Epidermal melanocyte (primary cell): ENCODE results near the gene RELL1.
A peak's percentile ranks its signal among the peaks of the same experiment; 100 is the strongest.

Experiments used
- DNase-seq: peaks from one replicate; pipeline ENCODE4 v3.0.0; 2011; ENCODE audit warnings: low spot score; ENCODE audit not compliant: insufficient read length

The RELL1 gene

DNA sequence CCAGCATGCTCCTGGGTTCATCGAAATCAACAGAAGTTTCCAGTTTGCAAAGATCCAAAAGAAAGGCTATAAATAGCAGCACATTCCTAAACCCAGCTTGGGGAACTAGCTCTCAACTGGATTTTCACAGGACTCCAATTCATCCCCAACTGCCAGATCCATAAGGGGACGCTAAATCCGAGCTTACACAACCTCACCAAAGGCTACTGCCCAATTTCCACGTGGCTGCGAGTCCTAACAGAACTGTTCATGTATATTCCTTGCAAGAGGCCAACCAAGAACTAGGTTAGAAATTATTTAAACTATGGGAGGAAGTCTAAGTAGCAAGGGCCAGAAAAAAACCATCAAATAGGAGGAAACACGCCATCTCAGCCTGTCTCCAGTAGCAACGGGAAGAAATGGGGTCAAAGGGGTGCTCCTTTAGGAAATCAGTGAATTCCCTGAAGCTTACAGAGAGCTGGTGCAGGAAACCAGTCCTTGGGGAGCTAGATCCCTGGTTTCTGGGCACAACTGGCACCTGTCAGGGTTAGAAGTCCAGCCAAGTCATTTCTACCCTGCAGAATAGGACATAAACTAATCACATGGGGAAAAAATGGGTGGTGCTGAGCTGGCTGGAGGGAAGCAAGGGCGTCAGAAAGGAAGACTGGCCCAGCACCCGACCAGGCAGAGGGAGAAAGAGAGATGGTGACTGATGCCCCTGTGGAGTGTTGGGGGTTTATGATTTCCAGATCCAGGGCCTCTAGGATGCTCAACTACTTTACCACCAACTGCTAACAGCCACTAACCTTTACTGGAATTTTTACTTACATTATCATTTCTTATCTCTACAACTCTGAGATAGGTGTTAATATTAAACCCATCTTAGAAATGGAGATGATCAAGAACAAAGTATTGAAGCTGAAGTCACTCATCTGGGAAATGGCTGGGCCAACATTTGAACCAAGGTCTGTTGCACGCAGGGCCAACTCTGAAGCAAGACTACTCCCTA lies 20.5 kb downstream of the RELL1 start:
- DNase-seq, result no peak

DNA sequence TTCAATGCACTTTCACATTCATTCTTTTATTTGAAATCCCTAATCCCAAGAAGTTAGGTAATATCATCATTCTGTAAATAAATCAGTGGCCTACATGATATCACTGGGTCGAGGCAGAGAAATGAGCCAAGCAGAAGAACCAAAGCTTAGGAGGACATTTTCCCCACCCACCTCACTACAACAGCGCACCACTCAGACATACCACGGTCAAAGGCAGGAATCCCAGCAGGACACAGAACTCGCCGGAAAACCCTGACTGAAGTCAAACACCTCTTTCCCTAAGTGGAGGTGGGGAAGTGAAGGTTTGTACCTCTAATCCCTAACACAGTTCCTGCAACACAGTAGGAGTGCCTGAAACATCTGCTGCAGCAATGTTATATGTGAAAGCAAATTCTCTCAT lies 21.5 kb downstream of the RELL1 start:
- no peak for DNase-seq

DNA sequence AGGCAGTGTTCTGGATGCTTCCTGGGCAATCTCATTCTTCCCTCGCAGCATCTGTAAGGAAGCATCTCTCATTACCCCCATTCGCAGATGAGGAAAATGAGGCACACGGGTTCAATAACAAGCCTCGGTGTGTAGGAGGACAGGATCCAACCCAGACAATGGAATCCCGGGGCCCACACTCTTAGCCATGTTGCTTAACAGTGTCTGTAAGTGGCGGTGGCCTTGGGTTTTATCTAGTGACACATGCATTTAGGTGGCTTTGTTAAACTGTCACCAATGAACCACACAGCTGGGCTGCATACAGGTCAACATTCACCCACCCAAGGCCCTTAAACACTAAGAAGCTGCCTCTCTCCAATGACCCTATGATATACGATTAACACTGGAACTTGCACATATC lies 22.6 kb downstream of the RELL1 start:
- DNase-seq, result no peak

DNA sequence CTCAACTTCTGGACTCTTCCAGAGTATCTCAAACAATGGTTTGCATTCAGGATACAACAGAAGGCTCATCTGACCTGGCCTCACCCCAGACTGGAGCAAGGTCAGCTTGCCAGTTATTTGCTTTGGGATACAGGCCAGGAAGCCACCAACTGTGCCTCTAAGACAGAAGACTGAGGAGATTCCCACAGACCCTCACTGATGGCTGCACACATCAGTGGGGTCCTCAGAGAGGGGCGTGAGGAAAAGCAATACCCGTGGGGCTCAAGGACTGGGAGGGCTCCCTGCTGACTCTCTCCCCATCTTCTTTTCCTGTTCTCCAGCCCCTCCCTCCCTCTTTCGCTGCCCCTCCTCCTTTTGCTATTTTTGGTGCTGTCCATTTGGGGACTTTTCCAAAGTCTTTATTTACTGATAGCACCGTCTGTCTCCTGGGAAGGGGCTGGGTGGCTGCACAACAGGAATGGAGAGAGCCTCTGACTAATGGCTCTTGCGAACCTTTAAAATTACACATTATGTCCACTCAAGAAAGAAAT lies 23.2 kb downstream of the RELL1 start:
- DNase-seq, result no peak

GRCh38 chr4:37662251-37662650 lies 23.9 kb downstream of the RELL1 start:
- DNase-seq, result no peak

DNA sequence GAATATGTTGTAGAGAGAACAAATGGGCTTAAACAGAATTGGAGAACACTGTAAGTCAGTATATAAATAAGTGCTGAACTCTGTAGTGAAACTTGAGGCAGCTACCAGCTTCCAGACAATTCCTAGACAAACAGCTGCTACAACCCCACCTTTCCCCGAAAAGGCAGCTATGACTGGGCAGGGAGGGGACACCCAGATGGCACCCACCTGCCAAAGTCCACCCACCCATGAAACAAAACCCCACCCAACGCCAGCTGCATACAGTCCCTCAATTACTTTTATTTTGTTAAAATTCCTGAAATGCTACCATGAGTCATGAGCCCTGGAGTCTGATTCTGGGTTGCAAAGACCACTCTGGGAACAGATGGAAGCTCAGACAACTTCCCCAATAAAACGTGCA lies 24.4 kb downstream of the RELL1 start:
- peak; percentile 66 for DNase-seq

- DNase-seq, result no peak
These were observed 26.5 kb downstream of the RELL1 start for GRCh38 chr4:37659696-37660095.

DNA sequence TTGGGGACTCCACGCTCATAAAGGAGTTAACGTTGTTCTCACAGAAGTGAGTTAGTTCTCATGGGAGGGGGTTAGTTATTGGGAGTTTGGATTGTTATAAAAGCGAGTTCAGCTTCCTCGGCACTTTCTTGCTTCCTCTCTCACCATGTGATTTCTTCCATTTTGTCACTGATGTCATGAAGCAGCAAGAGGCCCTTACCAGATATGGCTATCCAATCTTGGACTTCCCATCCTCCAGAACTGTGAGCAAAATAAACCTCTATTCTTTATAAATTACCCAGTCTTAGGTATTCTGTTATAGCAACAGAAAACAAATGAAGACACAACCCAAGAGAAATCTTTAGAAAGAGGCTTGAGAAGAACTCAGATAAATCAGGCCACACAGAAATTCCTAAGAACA lies 29.5 kb downstream of the RELL1 start:
- DNase-seq, result no peak

DNA sequence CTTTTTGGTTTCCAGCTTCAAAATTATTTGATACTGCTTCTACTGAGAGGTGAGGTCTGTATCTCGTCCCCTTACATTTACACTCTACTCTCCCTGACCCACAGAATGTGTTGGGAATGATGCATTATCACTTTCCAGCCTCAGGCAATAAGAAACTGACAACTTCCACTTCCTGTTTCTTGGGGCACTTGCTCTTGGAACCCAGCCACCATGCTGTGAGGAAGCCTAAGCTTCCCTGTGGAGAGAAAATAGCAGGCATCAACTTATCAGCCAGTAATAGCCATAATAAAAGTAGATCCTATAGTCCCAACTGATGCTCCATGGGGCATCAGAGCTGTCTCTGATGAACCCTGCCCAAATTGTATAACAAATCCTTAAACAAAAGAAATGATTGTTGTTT lies 32.6 kb downstream of the RELL1 start:
- DNase-seq, result no peak

DNA sequence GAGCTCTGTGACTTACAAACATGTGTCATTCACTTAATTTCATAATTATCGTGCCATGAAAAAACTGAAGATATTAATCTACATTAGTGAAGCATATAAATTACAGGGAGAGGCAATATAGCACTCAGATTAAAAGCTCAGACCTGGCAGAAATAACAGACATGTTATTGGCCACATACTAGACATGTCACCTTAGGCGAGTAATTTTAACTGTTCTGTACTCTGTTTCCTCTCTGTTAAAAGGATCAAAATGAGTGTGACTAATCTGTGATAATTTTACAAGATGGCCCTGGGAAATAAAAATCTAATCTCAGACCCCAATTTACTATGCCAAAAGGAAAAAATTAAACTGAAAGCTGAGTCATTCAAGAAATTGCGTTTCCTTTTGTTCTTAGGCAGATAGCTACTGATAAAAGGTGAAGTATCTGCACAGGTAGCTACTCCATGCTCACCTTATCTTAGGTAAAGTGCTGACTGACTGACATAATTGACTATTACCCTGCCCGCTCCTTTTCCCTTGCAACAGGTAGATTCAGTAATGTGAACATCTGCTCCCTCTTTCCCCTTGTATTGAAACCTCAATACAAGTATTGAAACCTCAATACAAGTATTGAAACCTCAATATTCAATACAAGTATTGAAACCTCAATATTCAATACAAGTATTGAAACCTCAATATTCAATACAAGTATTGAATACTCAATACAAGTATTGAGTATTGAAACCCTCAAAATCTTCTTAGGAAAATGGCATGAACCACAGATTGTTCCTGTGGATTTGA lies 33.2 kb downstream of the RELL1 start:
- no peak for DNase-seq

GRCh38 chr4:37651781-37652377 lies 34.3 kb downstream of the RELL1 start:
- DNase-seq, result no peak

GRCh38 chr4:37650481-37650880 lies 35.7 kb downstream of the RELL1 start:
- no peak for DNase-seq

- DNase-seq, result no peak
These were observed 36.9 kb downstream of the RELL1 start for GRCh38 chr4:37649268-37649667.

DNA sequence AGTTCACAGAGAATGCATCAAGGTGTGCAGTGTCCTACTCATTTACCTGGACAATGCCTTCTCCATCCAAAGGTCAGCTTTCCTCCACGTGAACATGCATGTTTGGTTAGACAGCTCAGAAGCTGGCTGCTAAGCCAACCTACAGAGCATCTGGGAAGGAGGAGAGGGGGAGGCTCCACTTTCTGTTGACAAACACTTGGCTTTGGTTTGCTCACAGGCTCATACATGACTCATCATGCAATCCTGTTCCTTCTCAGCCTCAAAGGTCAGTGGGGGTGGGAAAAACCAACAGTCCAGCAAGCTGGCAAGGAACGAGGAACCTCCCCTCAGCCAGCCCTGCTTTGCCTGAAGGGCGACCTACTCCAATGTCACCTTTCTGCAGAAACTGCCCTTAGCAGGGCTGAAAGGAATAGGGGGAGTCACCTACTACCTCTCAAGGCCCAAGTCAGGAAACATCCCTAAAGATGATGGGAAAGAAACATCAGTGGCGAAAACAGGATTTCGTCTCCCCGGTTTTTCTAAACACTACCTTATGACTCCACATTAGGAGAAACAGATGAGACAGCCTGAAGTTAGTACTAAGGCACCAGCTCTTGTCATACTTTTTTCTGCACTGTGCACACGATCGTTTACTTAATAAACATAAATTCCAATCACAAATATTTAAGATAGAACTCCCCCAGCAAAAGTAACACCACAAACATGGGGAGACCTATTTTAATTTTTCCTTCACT lies 37.9 kb downstream of the RELL1 start:
- DNase-seq, result no peak

- no peak for DNase-seq
These were observed 39.9 kb downstream of the RELL1 start for GRCh38 chr4:37646247-37646646.

DNA sequence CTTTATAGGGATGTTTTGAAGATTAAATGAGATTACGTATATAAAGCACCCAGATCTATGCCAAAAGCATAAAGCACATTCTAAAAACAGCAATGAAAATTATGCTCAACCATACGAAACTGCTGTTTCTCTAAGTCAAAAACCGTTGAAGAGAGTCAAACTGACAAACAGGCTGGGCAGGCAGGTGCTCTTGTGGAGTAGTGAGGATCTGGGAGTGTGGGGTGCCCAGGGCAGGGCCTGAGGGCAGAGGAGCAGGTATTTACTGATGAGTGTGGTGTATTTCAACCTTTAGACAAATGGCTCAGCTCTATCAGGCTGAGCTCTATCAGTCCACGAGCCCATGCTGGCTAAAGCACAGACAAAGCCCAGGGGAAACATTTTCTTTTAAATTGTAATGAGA lies 40.4 kb downstream of the RELL1 start:
- no peak for DNase-seq

DNA sequence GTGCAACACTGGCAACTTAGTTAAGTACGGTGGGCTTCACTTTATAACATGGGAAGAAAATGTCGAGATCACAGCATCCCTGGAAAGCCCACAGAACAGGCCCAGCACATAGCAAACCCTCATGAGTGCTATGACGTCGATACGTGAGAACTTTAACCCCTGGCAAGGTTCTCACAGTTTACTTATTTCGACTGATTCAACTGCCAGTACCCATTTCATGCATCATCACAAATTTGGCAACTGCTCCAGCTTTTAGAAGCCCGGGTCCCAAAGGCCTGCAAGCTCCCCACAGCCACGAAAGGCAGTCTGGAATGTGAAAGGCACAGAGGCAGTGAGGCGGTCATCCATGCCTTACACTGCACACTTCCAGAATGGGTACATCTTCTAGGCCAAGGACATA lies 41.2 kb downstream of the RELL1 start:
- no peak for DNase-seq

GRCh38 chr4:37641886-37642849 lies 44.0 kb downstream of the RELL1 start:
- no peak for DNase-seq

DNA sequence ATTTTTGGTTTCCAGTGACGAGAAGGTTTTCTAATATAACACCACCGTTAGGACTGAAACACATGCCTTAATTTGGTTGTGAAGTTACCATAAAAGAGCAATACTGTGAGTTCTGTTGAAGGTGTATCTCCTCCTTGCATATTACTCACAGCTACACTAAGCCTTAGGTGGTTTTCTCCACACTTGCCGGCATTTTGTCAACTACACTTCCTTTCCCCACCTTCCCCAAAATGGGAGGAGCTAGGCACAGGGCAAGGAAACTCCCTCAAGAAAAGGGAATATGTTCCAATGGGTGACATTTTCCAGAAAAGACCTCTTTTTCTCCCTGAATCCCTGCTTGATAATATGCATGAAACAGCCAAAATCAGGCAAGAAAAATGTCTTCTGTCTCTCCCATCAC lies 44.8 kb downstream of the RELL1 start:
- no peak for DNase-seq
